ENCODE data around the gene GTPBP10.

- TF ChIP-seq, protein P1, sequence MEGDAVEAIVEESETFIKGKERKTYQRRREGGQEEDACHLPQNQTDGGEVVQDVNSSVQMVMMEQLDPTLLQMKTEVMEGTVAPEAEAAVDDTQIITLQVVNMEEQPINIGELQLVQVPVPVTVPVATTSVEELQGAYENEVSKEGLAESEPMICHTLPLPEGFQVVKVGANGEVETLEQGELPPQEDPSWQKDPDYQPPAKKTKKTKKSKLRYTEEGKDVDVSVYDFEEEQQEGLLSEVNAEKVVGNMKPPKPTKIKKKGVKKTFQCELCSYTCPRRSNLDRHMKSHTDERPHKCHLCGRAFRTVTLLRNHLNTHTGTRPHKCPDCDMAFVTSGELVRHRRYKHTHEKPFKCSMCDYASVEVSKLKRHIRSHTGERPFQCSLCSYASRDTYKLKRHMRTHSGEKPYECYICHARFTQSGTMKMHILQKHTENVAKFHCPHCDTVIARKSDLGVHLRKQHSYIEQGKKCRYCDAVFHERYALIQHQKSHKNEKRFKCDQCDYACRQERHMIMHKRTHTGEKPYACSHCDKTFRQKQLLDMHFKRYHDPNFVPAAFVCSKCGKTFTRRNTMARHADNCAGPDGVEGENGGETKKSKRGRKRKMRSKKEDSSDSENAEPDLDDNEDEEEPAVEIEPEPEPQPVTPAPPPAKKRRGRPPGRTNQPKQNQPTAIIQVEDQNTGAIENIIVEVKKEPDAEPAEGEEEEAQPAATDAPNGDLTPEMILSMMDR (optimal IDR thresholded peaks at IDR 0.05 in 1 of 3, IDR thresholded peaks at IDR 0.05 in 1 of 3, conservative IDR thresholded peaks at IDR 0.05 in 1 of 3; ENCODE audit: extremely low read depth in 1 of 3, insufficient read depth in 2 of 3, low read length in 3 of 3) = peak in 1 of 3 experiments; percentile 44
- no peak for TF ChIP-seq EZH2 (IDR thresholded peaks at IDR 0.05; ENCODE audit: low read length)
These were observed 86.7 kb downstream of the GTPBP10 start for GRCh38 chr7:90433221-90433620.

Measured in keratinocyte (primary cell).